Right lobe of liver (tissue), 6 donors: ENCODE data around the gene SH3PXD2A. TPM values are rescaled to one million over a fixed set of nuclear protein-coding genes. Genes with fewer than 3 reads are reported as not detected.

Experiments used
- ATAC-seq, 4 donors: fragments of 200-7000 bp; cut with Tn5 transposase; one replicate each; pipeline ENCODE4 v1.9.1; 2020; ENCODE audit warnings: mild to moderate bottlenecking in 4 of 4, moderate library complexity in 4 of 4
- DNase-seq, 3 donors: peaks; one replicate each; pipeline ENCODE4 v3.0.0-alpha.2; 2020
- H3K27ac ChIP-seq, 3 donors: fragments of 200-600 bp; one replicate each; pipeline ENCODE4 v1.8.0; 2022
- H3K27me3 ChIP-seq, 2 donors: fragments of 200-600 bp; one replicate each; pipeline ENCODE4 v1.8.0; 2022
- H3K36me3 ChIP-seq, 4 donors: fragments of 200-600 bp; sonication (generic) in 1 of 4; one replicate each; pipeline versions ENCODE4 v1.5.1 to v1.8.0; 2017 to 2022; ENCODE audit warnings: control low read depth in 1 of 4
- H3K4me1 ChIP-seq, 4 donors: fragments of 200-600 bp; sonication (generic) in 1 of 4; one replicate each; pipeline versions ENCODE4 v1.5.1 to v1.8.0; 2017 to 2022; ENCODE audit warnings: control low read depth in 1 of 4
- H3K4me3 ChIP-seq, 3 donors: fragments of 200-600 bp; one replicate each; pipeline ENCODE4 v1.8.0; 2022
- H3K9me3 ChIP-seq, 4 donors: fragments of 200-600 bp; sonication (generic) in 1 of 4; one replicate each; pipeline versions ENCODE4 v1.5.1 to v1.8.0; 2017 to 2022; ENCODE audit warnings: control low read depth in 1 of 4
- CTCF ChIP-seq, 4 donors: fragments of 200-600 bp in 3 of 4; fragments of 450-650 bp in 1 of 4; IDR thresholded peaks; one replicate each; pipeline versions ENCODE4 v1.5.1 to v1.8.0; 2016 to 2022; ENCODE audit warnings: antibody characterized with exemption in 4 of 4, mild to moderate bottlenecking in 2 of 4
- POLR2A ChIP-seq: fragments of 450-650 bp; IDR thresholded peaks from one replicate; pipeline ENCODE4 v1.6.1; 2017; ENCODE audit warnings: antibody characterized with exemption, mild to moderate bottlenecking
- WGBS: methylation state at CpG from one replicate; pipeline ENCODE4 v1.1.6; 2018; ENCODE audit warnings: low coverage, low lambda C conversion rate; ENCODE audit not compliant: insufficient coverage; ENCODE audit errors: missing lambda C conversion rate; 5-methylcytosine and 5-hydroxymethylcytosine counted together
- intact Hi-C, 2 donors: fragments of 100-400 bp; cut with DNase I; formaldehyde crosslinking; loops; one replicate each; pipeline versions ENCODE4 v1.11.2 to v1.14.1; 2022
- total RNA-seq, 6 experiments: library from RNA; depleted of rRNA in 2 of 6; stranded (reverse); fragments of >200 nt in 2 of 6; fragmentation: NEBNext Ultra II Directional in 3 of 6; extraction: Animal tissue kit (Norgen Biotek cat#: 25700) in 3 of 6; gene quantifications; one replicate each; pipeline versions ENCODE4 v1.1.0 to v1.2.4, GENCODE V29; 2016 to 2023
- donor health status: DM: no; HTN: yes; CAD: no.
- donor health status: DM: no; HTN: no; CAD: no.
- donor health status: DM: no; HTN: no; CAD: no.
- donor health status: DM: no; HTN: yes; CAD: no.
- donor health status: DM: no; HTN: yes; CAD: no.

Gene SH3PXD2A
- total RNA-seq, 6 experiments from 2014 or later: 3.0 to 38.3 (median 10.0) TPM

DNA sequence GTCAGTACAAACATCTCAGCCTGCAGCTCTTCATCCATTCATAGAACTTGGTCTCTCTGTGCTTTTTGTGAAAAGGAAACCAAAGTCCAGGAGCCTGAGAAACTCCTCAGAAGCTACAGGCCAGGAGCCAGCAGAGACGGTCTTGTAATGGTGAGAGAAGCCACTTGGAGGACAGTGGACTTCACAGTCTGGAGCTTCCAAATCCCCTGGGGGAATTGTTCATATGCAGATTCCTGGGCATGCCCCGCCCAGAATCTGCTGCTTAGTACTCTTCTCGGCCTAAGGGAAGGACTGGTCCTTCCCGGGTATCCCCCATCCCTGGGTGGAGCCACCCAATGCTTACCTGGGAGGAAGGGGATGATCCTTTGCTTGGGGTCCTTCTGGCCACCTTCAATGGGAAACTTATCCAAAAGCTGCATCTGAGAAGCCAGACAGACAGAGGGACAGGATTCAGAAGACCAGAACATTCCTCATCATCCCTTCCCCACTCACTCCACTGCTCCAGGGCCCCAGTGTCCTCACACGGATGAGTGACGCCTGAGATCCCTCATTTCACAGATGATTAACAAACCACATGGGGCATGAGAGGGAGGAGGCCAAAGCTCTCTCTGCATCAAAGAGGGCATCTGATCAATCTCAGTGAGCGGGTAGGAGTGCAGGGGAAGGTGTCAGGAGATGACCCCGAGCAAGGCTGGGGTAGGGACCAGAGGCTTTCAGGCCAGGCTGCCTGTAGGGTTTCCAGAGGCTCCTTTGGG is 88.4 kb downstream of the SH3PXD2A start:
- peaks cover 0 to 5% (median 0%) of the 10 kb centered on the region in 4 donors for H3K4me1 ChIP-seq
- no CpG with 5 or more reads among the region's 8 CpGs for WGBS
- no peak overlapping the region for H3K27ac ChIP-seq
- H3K4me3 ChIP-seq: no peak overlapping the region
- no peak for DNase-seq
- no peak for TF ChIP-seq CTCF (IDR thresholded peaks at IDR 0.05)
- TF ChIP-seq POLR2A: no peak
- no peak for ATAC-seq
- no peaks in the 10 kb centered on the region for H3K36me3 ChIP-seq
- no peaks in the 10 kb centered on the region for H3K27me3 ChIP-seq
- H3K9me3 ChIP-seq: no peaks in the 10 kb centered on the region
- intact Hi-C loops: no loop called here

GRCh38 chr10:103765981-103766380 is 89.4 kb downstream of the SH3PXD2A start:
- ATAC-seq: peak; percentile 11 to 63 (median 39)
- 36% methylated on average over 5 of the region's 8 CpGs for WGBS
- H3K27me3 ChIP-seq: no peaks in the 10 kb centered on the region
- H3K4me1 ChIP-seq: peaks cover 0 to 5% (median 0%) of the 10 kb centered on the region in 4 donors
- no peak overlapping the region for H3K27ac ChIP-seq
- no peaks in the 10 kb centered on the region for H3K36me3 ChIP-seq
- H3K9me3 ChIP-seq: no peaks in the 10 kb centered on the region
- DNase-seq: peak; percentile 57 to 81 (median 62)
- intact Hi-C loops: no loop called here
- TF ChIP-seq POLR2A (no peak), CTCF (IDR thresholded peaks at IDR 0.05) (no peak)
- H3K4me3 ChIP-seq: no peak overlapping the region

GRCh38 chr10:103765168-103765567 is 90.2 kb downstream of the SH3PXD2A start:
- intact Hi-C loops: no loop called here
- peak in 1 of 3 donors; percentile 20 for DNase-seq
- H3K27me3 ChIP-seq: no peaks in the 10 kb centered on the region
- no peak overlapping the region for H3K27ac ChIP-seq
- no peak for TF ChIP-seq POLR2A
- no peak for TF ChIP-seq CTCF (IDR thresholded peaks at IDR 0.05)
- no peaks in the 10 kb centered on the region for H3K36me3 ChIP-seq
- peaks cover 0 to 5% (median 0%) of the 10 kb centered on the region in 4 donors for H3K4me1 ChIP-seq
- H3K4me3 ChIP-seq: no peak overlapping the region
- no peaks in the 10 kb centered on the region for H3K9me3 ChIP-seq
- 71% methylated on average over 2 of the region's 6 CpGs for WGBS
- ATAC-seq: no peak

- Histone ChIP-seq H3K36me3 (no peaks in the 10 kb centered on the region), H3K27ac (no peak overlapping the region), H3K9me3 (no peaks in the 10 kb centered on the region), H3K4me3 (no peak overlapping the region), H3K4me1 (peaks cover 0 to 5% (median 2%) of the 10 kb centered on the region in 4 donors), H3K27me3 (no peaks in the 10 kb centered on the region)
- intact Hi-C loops: no loop called here
- ATAC-seq (no peak), DNase-seq (peak in 1 of 3 donors; percentile 20)
- TF ChIP-seq CTCF (IDR thresholded peaks at IDR 0.05): no peak
- TF ChIP-seq POLR2A: no peak
- 87% methylated on average over 6 of the region's 7 CpGs for WGBS
Measured at GRCh38 chr10:103764296-103765088, 90.9 kb downstream of the SH3PXD2A start.
